GM12878 (cell line): ENCODE data around the gene P2RX7. TPM values are rescaled to one million over a fixed set of nuclear protein-coding genes. Genes with fewer than 3 reads are reported as not detected.

Experiments
- ATAC-seq: fragments of 200-7000 bp; cut with Tn5 transposase; 3 replicates; pipeline ENCODE4 v1.9.1; 2020; ENCODE audit warnings: mild to moderate bottlenecking, moderate library complexity
- BruUV-seq: library from RNA; stranded (reverse); fragments of 400-500 nt; replicated peaks from 2 replicates; lab custom pipeline; 2021; lab: Mats Ljungman, UMichigan
- CTCF ChIA-PET: fragments of 300-600 bp; sonication (Branson Sonifier 250); formaldehyde crosslinking; extraction: SDS; loops from one replicate; lab custom pipeline; 2021; ENCODE audit warnings: inconsistent platforms; lab: Yijun Ruan, JAX
- POLR2A ChIA-PET: fragments of 350-600 bp; formaldehyde crosslinking; extraction: SDS; loops from one replicate; lab custom pipeline; 2021; ENCODE audit warnings: inconsistent platforms; lab: Charles Lee
- RAD21 ChIA-PET: fragments of 300-600 bp; sonication (Branson Sonifier 250); formaldehyde crosslinking; loops from one replicate; lab custom pipeline; 2023; ENCODE audit warnings: antibody characterized with exemption; ENCODE audit not compliant: unreplicated experiment; lab: Charles Lee
- SMC1A ChIA-PET: fragments of 300-600 bp; sonication (Branson Sonifier 250); formaldehyde crosslinking; loops from one replicate; lab custom pipeline; 2023; ENCODE audit not compliant: unreplicated experiment, uncharacterized antibody; lab: Charles Lee
- DNase-seq: peaks from one replicate; pipeline ENCODE4 v3.0.0-alpha.2; 2011; ENCODE audit warnings: low read depth, low spot score
- FAIRE-seq: peaks from 3 replicates; lab custom pipeline; 2011; peaks lifted over from hg19 to GRCh38; lab: Jason Lieb, UNC
- H2AFZ ChIP-seq: 2 replicates; pipeline ENCODE4 v1.6.0; 2011; ENCODE audit warnings: low read depth, low read length, control low read depth; ENCODE audit not compliant: control insufficient read depth
- H3K27ac ChIP-seq: 2 replicates; pipeline ENCODE4 v1.5.1; 2011; ENCODE audit warnings: control low read depth; ENCODE audit not compliant: control insufficient read depth, insufficient read depth
- H3K27me3 ChIP-seq, 2 experiments: replicated peaks in 1 of 2; 2 replicates each; pipeline versions ENCODE4 v1.6.0 to v1.6.1; 2011; ENCODE audit warnings: low read length in 1 of 2; ENCODE audit not compliant: control insufficient read depth in 2 of 2, insufficient read depth in 2 of 2
- H3K36me3 ChIP-seq, 2 experiments: 2 replicates each; pipeline ENCODE4 v1.5.1; 2011; ENCODE audit warnings: low read length in 1 of 2; ENCODE audit not compliant: control insufficient read depth in 2 of 2, insufficient read depth in 2 of 2
- H3K4me1 ChIP-seq: 2 replicates; pipeline ENCODE4 v1.6.1; 2011; ENCODE audit warnings: mild to moderate bottlenecking, low read length, moderate library complexity, mixed read lengths; ENCODE audit not compliant: control insufficient read depth, insufficient read depth
- H3K4me2 ChIP-seq: 2 replicates; pipeline ENCODE4 v1.6.0; 2011; ENCODE audit warnings: control low read depth; ENCODE audit not compliant: control insufficient read depth, insufficient read depth
- H3K4me3 ChIP-seq: fragments of 200-600 bp; sonication (generic); 2 replicates; pipeline ENCODE4 v1.5.1; 2016
- H3K79me2 ChIP-seq: 2 replicates; pipeline ENCODE4 v1.6.0; 2011; ENCODE audit warnings: low read length; ENCODE audit not compliant: control insufficient read depth, insufficient read depth
- H3K9ac ChIP-seq: 2 replicates; pipeline ENCODE4 v1.8.0; 2011; ENCODE audit warnings: low read length, control low read depth, mixed read lengths; ENCODE audit not compliant: control insufficient read depth, insufficient read depth
- H3K9me3 ChIP-seq: replicated peaks from 3 replicates; pipeline ENCODE4 v1.5.1; 2011; ENCODE audit warnings: mild to moderate bottlenecking, low read length; ENCODE audit not compliant: control insufficient read depth, insufficient read depth
- H4K20me1 ChIP-seq: 2 replicates; pipeline ENCODE4 v1.6.0; 2011; ENCODE audit not compliant: control insufficient read depth, insufficient read depth
- ETV6 ChIP-seq, 2 experiments: fragments of 450-650 bp in 1 of 2; IDR thresholded peaks in 1 of 2; conservative IDR thresholded peaks in 1 of 2; 2 replicates each; pipeline ENCODE4 v1.6.1; 2014; ENCODE audit warnings: antibody characterized with exemption in 1 of 2, borderline replicate concordance in 1 of 2, low read depth in 1 of 2, mild to moderate bottlenecking in 1 of 2, moderate library complexity in 1 of 2
- FOXK2 ChIP-seq: fragments of 450-650 bp; IDR thresholded peaks from 2 replicates; pipeline ENCODE4 v1.6.1; 2017; ENCODE audit warnings: mild to moderate bottlenecking, moderate library complexity
- GABPA ChIP-seq: IDR thresholded peaks from 2 replicates; pipeline ENCODE4 v1.6.1; 2014; ENCODE audit warnings: antibody characterized with exemption, low read depth, mild to moderate bottlenecking, inconsistent platforms
- IKZF1 ChIP-seq: fragments of 450-650 bp; conservative IDR thresholded peaks from 2 replicates; pipeline ENCODE4 v1.6.1; 2017; ENCODE audit warnings: antibody characterized with exemption, mild to moderate bottlenecking
- NBN ChIP-seq: fragments of 450-650 bp; IDR thresholded peaks from 2 replicates; pipeline ENCODE4 v1.6.1; 2016
- PML ChIP-seq: IDR thresholded peaks from 2 replicates; pipeline ENCODE4 v1.6.1; 2012; ENCODE audit warnings: low read length, inconsistent platforms
- SUPT20H ChIP-seq: IDR thresholded peaks from 2 replicates; pipeline ENCODE4 v1.6.1; 2011; ENCODE audit warnings: low read depth, mild to moderate bottlenecking, low read length, moderate library complexity, borderline replicate concordance; ENCODE audit not compliant: control insufficient read depth
- ZBED1 ChIP-seq: IDR thresholded peaks from 2 replicates; pipeline ENCODE4 v1.6.1; 2016; ENCODE audit warnings: borderline replicate concordance
- ZNF622 ChIP-seq: fragments of 450-650 bp; IDR thresholded peaks from 2 replicates; pipeline ENCODE4 v1.6.1; 2017; ENCODE audit warnings: mild to moderate bottlenecking, inconsistent platforms
- WGBS: methylation state at CpG from one replicate; pipeline ENCODE4 v1.1.6; 2016; ENCODE audit warnings: low lambda C conversion rate; ENCODE audit not compliant: insufficient replicate concordance, insufficient coverage; ENCODE audit errors: missing lambda C conversion rate; 5-methylcytosine and 5-hydroxymethylcytosine counted together
- in situ Hi-C: fragments of 300-500 bp; cut with MboI; formaldehyde crosslinking; loops from 9 replicates; pipeline ENCODE4 v1.14.3; 2018; ENCODE audit warnings: mixed read lengths
- intact Hi-C: fragments of 100-400 bp; cut with micrococcal nuclease; formaldehyde crosslinking; loops from one replicate; pipeline ENCODE4 v1.14.2; 2022; ENCODE audit not compliant: unreplicated experiment
- polyA plus RNA-seq, 11 experiments: library from polyadenylated mRNA; depleted of rRNA in 4 of 11; unstranded in 6 of 11; stranded (reverse) in 5 of 11; fragments of >200 nt; fragmentation: Nextera tagmentation in 4 of 11; fragmentation: Illumina TruSeq in 1 of 11; extraction: Ambion mirVana in 4 of 11; extraction: Trizol in 1 of 11; gene quantifications; 1 replicate in 1 of 11; 2 replicates in 10 of 11; pipeline versions ENCODE4 v1.2.1 to v1.2.3, GENCODE V29; 2011 to 2016; ENCODE audit warnings: inconsistent platforms in 2 of 11, missing spikeins in 2 of 11, low read depth in 1 of 11
- total RNA-seq, 4 experiments: library from RNA; depleted of rRNA in 3 of 4; stranded (reverse); fragments of >200 nt in 3 of 4; fragmentation: Illumina TruSeq in 1 of 4; extraction: Trizol in 1 of 4; gene quantifications; 2 replicates each; pipeline versions ENCODE4 v1.2.1 to v1.2.3, GENCODE V29; 2013 to 2021

Gene P2RX7
- total and polyA plus RNA-seq, 10 of the 15 experiments (the other 5 are each of a cell fraction or from before 2014, with no cell fraction given): 0.74 to 2.6 (median 1.5) TPM

DNA sequence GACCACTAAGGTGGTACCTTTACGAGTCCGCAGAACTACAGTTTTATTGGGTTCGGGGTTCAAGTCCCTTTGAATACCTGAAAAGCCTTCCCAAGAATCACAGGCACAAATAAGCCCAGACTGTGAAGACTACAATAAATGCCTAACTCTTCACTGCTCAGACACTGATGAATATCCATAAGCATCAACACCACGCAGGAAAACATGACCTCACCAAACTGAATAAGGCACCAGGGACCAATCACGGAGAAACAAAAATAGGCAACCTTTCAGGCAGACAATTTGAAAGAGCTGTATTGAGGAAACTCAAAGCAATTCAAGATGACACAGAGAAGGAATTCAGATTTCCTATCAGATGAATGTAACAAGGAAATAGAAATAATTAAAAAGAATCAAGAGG is 24.2 kb upstream of the P2RX7 start:
- CTCF ChIA-PET: interaction anchor here (0.6 to 3.9 kb wide), 6 partner anchors 8 to 526 kb away, joined by 3 to 16 read pairs (median 5); partner anchors contain the start of gene POP5
- RAD21 ChIA-PET: interaction anchor here (2.7 kb wide), 1 partner anchor 48 kb away, joined by 26 read pairs; no protein-coding TSS in a partner anchor
- Histone ChIP-seq H3K4me2 (no peak overlapping the region), H3K4me1 (0 out of 2 replicates have a peak, but pooled peaks cover 2% of the 10 kb centered on the region), H3K9me3 (no peaks in the 10 kb centered on the region; the same call in 2 of the 3 replicates), H3K27ac (no peak overlapping the region), H3K4me3 (no peak overlapping the region), H2AFZ (no peak overlapping the region), H4K20me1 (no peaks in the 10 kb centered on the region), H3K9ac (no peak overlapping the region), H3K36me3 (no peaks in the 10 kb centered on the region), H3K79me2 (no peaks in the 10 kb centered on the region), H3K27me3 (no peaks in the 10 kb centered on the region)
- in situ Hi-C loops (no loop called here), intact Hi-C loops (no loop called here)
- SMC1A ChIA-PET: interaction anchor here (0.7 kb wide), 1 partner anchor 49 kb away, joined by 3 read pairs; no protein-coding TSS in a partner anchor
- no peak for ATAC-seq
- no peak for FAIRE-seq
- TF ChIP-seq IKZF1 (no peak), PML (no peak), GABPA (no peak), FOXK2 (no peak), SUPT20H (no peak), NBN (no peak), ZNF622 (no peak), ZBED1 (no peak), ETV6 (conservative IDR thresholded peaks at IDR 0.05 in 1 of 2, IDR thresholded peaks at IDR 0.05 in 1 of 2; ENCODE audit: borderline replicate concordance in 1 of 2, low read depth in 1 of 2) (no peak)
- POLR2A ChIA-PET: interaction anchor here (0.7 kb wide), 1 partner anchor 399 kb away, joined by 4 read pairs; no protein-coding TSS in a partner anchor
- 44% methylated on average over 5 of the region's 5 CpGs for WGBS
- BruUV-seq: no TSS peak
- no peak for DNase-seq
